Keratinocyte (primary cell): ENCODE measurements around the gene ZFP36L2. TPM values are rescaled to one million over a fixed set of nuclear protein-coding genes. Genes with fewer than 3 reads are reported as not detected.

Source experiments
- DNase-seq: peaks from one replicate; pipeline ENCODE4 v3.0.0-alpha.2; 2011; ENCODE audit warnings: low read depth, missing footprints, low spot score
- FAIRE-seq: peaks from 2 replicates; lab custom pipeline; 2011; peaks lifted over from hg19 to GRCh38; lab: Jason Lieb, UNC
- H2AFZ ChIP-seq: 2 replicates; pipeline ENCODE4 v1.6.0; 2012; ENCODE audit warnings: low read length, control low read depth, inconsistent platforms; ENCODE audit not compliant: control insufficient read depth
- H3K27ac ChIP-seq: 2 replicates; pipeline ENCODE4 v1.5.1; 2011; ENCODE audit warnings: low read length; ENCODE audit not compliant: control insufficient read depth, insufficient read depth
- H3K27me3 ChIP-seq: 3 replicates; pipeline ENCODE4 v1.6.0; 2011; ENCODE audit warnings: low read length; ENCODE audit not compliant: control insufficient read depth, insufficient read depth; ENCODE audit errors: extremely low read depth
- H3K36me3 ChIP-seq, 2 experiments: 2 replicates in 1 of 2; 3 replicates in 1 of 2; pipeline ENCODE4 v1.5.1; 2011; ENCODE audit warnings: low read length in 2 of 2, mild to moderate bottlenecking in 1 of 2; ENCODE audit not compliant: control insufficient read depth in 2 of 2, insufficient read depth in 2 of 2; ENCODE audit errors: extremely low read depth in 1 of 2
- H3K4me1 ChIP-seq: 3 replicates; pipeline ENCODE4 v1.5.1; 2011; ENCODE audit warnings: low read length; ENCODE audit not compliant: control insufficient read depth, insufficient read depth; ENCODE audit errors: extremely low read depth
- H3K4me2 ChIP-seq: 3 replicates; pipeline ENCODE4 v1.6.0; 2011; ENCODE audit warnings: low read depth, low read length; ENCODE audit not compliant: control insufficient read depth, insufficient read depth; ENCODE audit errors: extremely low read depth
- H3K4me3 ChIP-seq, 3 experiments: fragments of 200-600 bp in 1 of 3; sonication (generic) in 1 of 3; 2 replicates in 2 of 3; 3 replicates in 1 of 3; pipeline ENCODE4 v1.5.1; 2011 to 2016; ENCODE audit warnings: low read length in 3 of 3, mild to moderate bottlenecking in 3 of 3, control low read depth in 2 of 3, inconsistent platforms in 1 of 3, low read depth in 1 of 3, mixed read lengths in 1 of 3, mixed run types in 1 of 3, moderate library complexity in 1 of 3; ENCODE audit not compliant: control insufficient read depth in 2 of 3, insufficient read depth in 2 of 3; ENCODE audit errors: extremely low read depth in 1 of 3
- H3K79me2 ChIP-seq: 2 replicates; pipeline ENCODE4 v1.6.0; 2012; ENCODE audit warnings: low read length; ENCODE audit not compliant: control insufficient read depth, insufficient read depth
- H3K9ac ChIP-seq: 3 replicates; pipeline ENCODE4 v1.6.0; 2011; ENCODE audit warnings: low read length; ENCODE audit not compliant: control insufficient read depth, insufficient read depth; ENCODE audit errors: extremely low read depth
- H3K9me1 ChIP-seq: 3 replicates; pipeline ENCODE4 v1.6.0; 2011; ENCODE audit warnings: low read length; ENCODE audit not compliant: control insufficient read depth, insufficient read depth; ENCODE audit errors: extremely low read depth
- H3K9me3 ChIP-seq: 2 replicates; pipeline ENCODE4 v1.5.1; 2012; ENCODE audit warnings: low read depth, low read length; ENCODE audit not compliant: control insufficient read depth
- H4K20me1 ChIP-seq: 3 replicates; pipeline ENCODE4 v1.6.0; 2011; ENCODE audit warnings: low read length; ENCODE audit not compliant: control insufficient read depth, insufficient read depth; ENCODE audit errors: extremely low read depth
- CTCF ChIP-seq, 3 experiments: IDR thresholded peaks in 1 of 3; conservative IDR thresholded peaks in 1 of 3; optimal IDR thresholded peaks in 1 of 3; 2 replicates in 2 of 3; 3 replicates in 1 of 3; pipeline versions ENCODE3 to v1.5.1; 2011; ENCODE audit warnings: low read length in 3 of 3, mild to moderate bottlenecking in 3 of 3, moderate library complexity in 2 of 3, control low read depth in 1 of 3, inconsistent platforms in 1 of 3; ENCODE audit not compliant: insufficient read depth in 2 of 3; ENCODE audit errors: extremely low read depth in 1 of 3
- EZH2 ChIP-seq: IDR thresholded peaks from one replicate; pipeline ENCODE4 v1.6.1; 2012; ENCODE audit warnings: inconsistent platforms, mild to moderate bottlenecking, low read length, moderate library complexity
- dilution Hi-C: fragments of 300-500 bp; cut with MboI; formaldehyde crosslinking; loops from one replicate; pipeline ENCODE4 v1.7.0; 2020; ENCODE audit warnings: low sequenced_read_pairs; ENCODE audit not compliant: extremely low pct_ligation_motif_present
- polyA plus RNA-seq, 5 experiments: library from polyadenylated mRNA; depleted of rRNA in 3 of 5; stranded (reverse) in 3 of 5; stranded (forward) in 1 of 5; unstranded in 1 of 5; fragments of >200 nt; gene quantifications; 1 replicate in 1 of 5; 2 replicates in 3 of 5; 3 replicates in 1 of 5; pipeline versions ENCODE4 v1.2.1 to v1.2.3, GENCODE V29; 2011 to 2012; ENCODE audit warnings: missing spikeins in 2 of 5, low read depth in 1 of 5, low replicate concordance in 1 of 5

ZFP36L2 gene
- polyA plus RNA-seq, 1 donor (not counting 4 experiments of a cell fraction or from before 2014, with no cell fraction given): 52.4 TPM

GRCh38 chr2:43233218-43234212 lies 7.1 kb upstream of the ZFP36L2 start:
- Histone ChIP-seq H3K9ac (no peak overlapping the region), H3K36me3 (peaks cover 8 to 9% of the 10 kb centered on the region in 2 experiments), H3K9me3 (no peaks in the 10 kb centered on the region), H4K20me1 (no peaks in the 10 kb centered on the region), H3K4me2 (no peak overlapping the region), H3K79me2 (no peaks in the 10 kb centered on the region), H3K27ac (no peak overlapping the region), H3K9me1 (no peaks in the 10 kb centered on the region), H3K4me1 (peaks cover 9% of the 10 kb centered on the region), H2AFZ (no peak overlapping the region), H3K4me3 (no peak overlapping the region), H3K27me3 (no peaks in the 10 kb centered on the region)
- no peak for TF ChIP-seq EZH2
- no peak for TF ChIP-seq CTCF (optimal IDR thresholded peaks at IDR 0.05 in 1 of 3, IDR thresholded peaks at IDR 0.05 in 1 of 3, conservative IDR thresholded peaks at IDR 0.05 in 1 of 3; ENCODE audit: extremely low read depth in 1 of 3, insufficient read depth in 2 of 3, low read length in 3 of 3)
- dilution Hi-C loops: no loop called here
- DNase-seq (no peak), FAIRE-seq (no peak)

GRCh38 chr2:43230951-43231827 lies 4.8 kb upstream of the ZFP36L2 start:
- Histone ChIP-seq H3K27ac (no peak overlapping the region), H3K79me2 (peaks cover 17% of the 10 kb centered on the region), H2AFZ (no peak overlapping the region), H3K4me1 (peaks cover 19% of the 10 kb centered on the region), H3K27me3 (no peaks in the 10 kb centered on the region), H3K9ac (no peak overlapping the region), H3K4me2 (no peak overlapping the region), H3K9me1 (no peaks in the 10 kb centered on the region), H3K4me3 (no peak overlapping the region), H3K9me3 (no peaks in the 10 kb centered on the region), H4K20me1 (peaks cover under 1% of the 10 kb centered on the region), H3K36me3 (peaks cover 8 to 9% of the 10 kb centered on the region in 2 experiments)
- TF ChIP-seq EZH2 (no peak), CTCF (optimal IDR thresholded peaks at IDR 0.05 in 1 of 3, IDR thresholded peaks at IDR 0.05 in 1 of 3, conservative IDR thresholded peaks at IDR 0.05 in 1 of 3; ENCODE audit: extremely low read depth in 1 of 3, insufficient read depth in 2 of 3, low read length in 3 of 3) (no peak)
- FAIRE-seq (no peak), DNase-seq (no peak)
- dilution Hi-C loops: no loop called here
